IPS DF 6.9 (cell line): Measurements from ENCODE around the gene P2RY11.

Experiments
- DNase-seq: peaks from one replicate; pipeline ENCODE4 v3.0.0-alpha.2; 2013; ENCODE audit warnings: low read depth, low spot score
- H3K27ac ChIP-seq: one replicate; pipeline ENCODE4 v1.5.1; 2013; ENCODE audit warnings: low read length, control low read depth
- H3K27me3 ChIP-seq: 2 replicates; pipeline ENCODE4 v1.6.1; 2013; ENCODE audit warnings: mild to moderate bottlenecking, low read length; ENCODE audit not compliant: control insufficient read depth, insufficient read depth
- H3K36me3 ChIP-seq: 2 replicates; pipeline ENCODE4 v1.6.1; 2013; ENCODE audit warnings: low read length; ENCODE audit not compliant: control insufficient read depth, insufficient read depth
- H3K4me1 ChIP-seq: 2 replicates; pipeline ENCODE4 v1.6.1; 2013; ENCODE audit warnings: low read length; ENCODE audit not compliant: control insufficient read depth, insufficient read depth
- H3K4me3 ChIP-seq: 2 replicates; pipeline ENCODE4 v1.5.1; 2013; ENCODE audit warnings: mild to moderate bottlenecking, low read length
- H3K9me3 ChIP-seq: 2 replicates; pipeline ENCODE4 v1.6.1; 2013; ENCODE audit warnings: low read length, inconsistent platforms; ENCODE audit not compliant: control insufficient read depth, insufficient read depth
- WGBS: extraction: QIAGEN DNeasy Blood & Tissue Kit; methylation state at CpG from one replicate; pipeline ENCODE4 v1.1.7; 2013; ENCODE audit warnings: mixed read lengths, missing lambda C conversion rate; ENCODE audit not compliant: insufficient read length, insufficient coverage; 5-methylcytosine and 5-hydroxymethylcytosine counted together

Gene P2RY11

DNA sequence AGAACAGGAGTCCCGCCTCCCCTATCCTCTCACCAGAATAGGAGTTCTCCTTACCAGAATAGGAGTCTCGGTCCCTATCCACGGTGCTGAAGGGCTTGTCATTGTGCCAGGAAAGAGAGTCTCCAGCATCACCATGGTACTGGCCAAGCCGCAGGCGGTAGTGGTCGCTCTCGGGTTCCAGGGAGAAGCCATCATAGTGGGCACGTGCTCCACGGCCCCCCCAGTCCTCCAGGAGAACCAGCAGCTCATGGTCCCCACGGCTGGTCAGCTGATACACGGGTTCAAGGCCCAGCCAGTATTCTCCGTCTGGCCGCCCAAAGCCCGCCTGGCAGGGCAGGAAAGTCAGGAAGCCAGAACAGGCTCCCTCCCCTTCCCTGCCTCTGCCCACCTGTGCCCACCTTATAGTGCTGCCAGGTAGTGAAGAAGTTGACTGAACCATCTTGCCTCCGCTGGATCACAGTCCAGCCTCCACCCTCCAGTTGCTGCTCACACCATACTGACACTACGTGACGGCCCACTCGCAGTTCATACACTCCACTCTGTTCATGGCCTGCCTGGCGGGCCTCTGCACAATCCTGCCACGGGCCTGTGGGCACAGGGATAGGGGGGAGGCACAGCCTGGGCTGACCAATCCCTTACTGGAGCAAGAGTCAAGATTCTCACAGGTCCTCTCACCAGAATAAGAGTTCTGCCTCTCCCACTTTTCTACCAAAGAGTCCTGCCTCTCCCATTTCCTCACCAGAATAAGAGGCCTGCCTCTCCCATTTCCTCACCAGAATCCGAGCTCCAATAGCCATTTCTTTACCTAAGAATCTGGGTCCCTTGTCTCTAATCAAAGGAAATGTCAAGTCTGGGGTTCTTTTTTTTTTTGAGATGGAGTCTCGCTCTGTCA is 18.0 kb upstream of the P2RY11 start:
- no CpG with 5 or more reads among the region's 22 CpGs for WGBS
- Histone ChIP-seq H3K4me1 (no peaks in the 10 kb centered on the region; the same call in 1 of the 2 replicates), H3K27ac (no peak overlapping the region), H3K27me3 (peaks cover 3% of the 10 kb centered on the region; the same call in 1 of the 2 replicates), H3K4me3 (no peak overlapping the region), H3K36me3 (0 out of 2 replicates have a peak, but pooled peaks cover 5% of the 10 kb centered on the region), H3K9me3 (no peaks in the 10 kb centered on the region)
- no peak for DNase-seq

DNA sequence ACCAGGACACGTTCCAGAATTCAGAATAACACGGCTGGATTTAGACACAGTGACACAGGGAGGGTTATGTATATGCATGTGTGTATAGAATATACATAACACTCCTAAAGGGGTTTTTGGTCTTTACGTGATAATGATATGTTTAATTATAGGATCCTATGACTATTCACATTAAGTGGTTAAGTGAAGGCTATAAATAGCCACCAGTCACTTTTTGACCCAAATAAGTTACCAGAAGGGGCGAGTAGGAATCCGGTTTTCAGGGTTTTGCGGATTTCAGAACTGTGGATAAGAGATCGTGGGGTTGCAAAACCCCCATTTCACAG is 15.9 kb upstream of the P2RY11 start:
- Histone ChIP-seq H3K4me1 (no peaks in the 10 kb centered on the region; the same call in 1 of the 2 replicates), H3K27ac (no peak overlapping the region), H3K9me3 (no peaks in the 10 kb centered on the region), H3K27me3 (peaks cover 3% of the 10 kb centered on the region; the same call in 1 of the 2 replicates), H3K4me3 (no peak overlapping the region), H3K36me3 (0 out of 2 replicates have a peak, but pooled peaks cover 5% of the 10 kb centered on the region)
- no CpG with 5 or more reads among the region's 7 CpGs for WGBS
- DNase-seq = no peak

DNA sequence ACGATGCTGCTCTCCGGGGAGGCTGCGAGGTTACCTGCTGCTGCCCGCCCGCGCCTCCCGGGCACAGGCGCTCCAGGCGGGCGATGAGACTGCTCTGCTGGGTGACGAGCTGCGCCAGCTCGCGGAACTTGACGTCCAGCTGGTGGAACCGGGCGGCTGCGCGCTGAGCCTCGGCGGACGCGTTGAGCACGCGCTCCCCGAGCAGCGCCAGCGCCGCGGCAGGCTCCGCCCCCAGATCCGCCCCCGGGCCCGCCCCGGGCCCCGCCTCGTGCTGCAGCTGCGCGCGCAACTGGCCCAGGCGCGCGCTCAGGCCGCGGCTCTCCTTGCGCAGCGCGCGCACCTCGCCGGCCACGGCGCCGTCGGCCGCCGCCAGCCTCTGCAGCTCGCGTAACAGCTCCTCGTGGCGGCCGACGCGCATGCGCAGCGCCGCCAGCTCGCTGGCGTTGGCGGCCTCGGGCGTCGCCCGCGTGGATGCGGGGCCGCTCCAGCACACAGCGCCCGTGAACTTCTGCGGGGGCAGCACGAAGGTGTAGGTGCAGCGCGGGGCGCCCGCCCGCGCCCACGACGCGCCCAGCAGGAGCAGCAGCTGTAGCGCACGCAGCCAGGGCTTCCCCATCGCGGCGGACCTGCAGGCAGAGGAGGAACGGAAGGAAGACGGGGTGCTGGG is 15.4 kb upstream of the P2RY11 start:
- WGBS = no CpG with 5 or more reads among the region's 97 CpGs

DNA sequence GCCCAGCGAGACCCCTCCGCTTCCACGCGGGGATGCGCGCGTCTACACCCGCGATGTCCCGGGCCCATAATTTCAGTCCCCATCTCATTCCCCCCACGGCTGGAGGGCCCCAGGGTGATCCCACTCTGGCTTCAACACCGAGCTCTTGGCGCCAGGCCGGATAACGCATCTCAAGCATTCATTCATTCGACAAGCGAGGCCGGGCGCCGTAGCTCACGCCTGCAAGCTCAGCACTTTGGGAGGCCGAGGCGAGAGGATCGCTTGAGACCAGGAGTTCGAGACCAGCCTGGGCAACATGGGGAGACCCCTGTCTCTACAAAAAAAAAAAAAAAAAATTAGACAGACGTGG is 14.9 kb upstream of the P2RY11 start:
- peaks cover 3% of the 10 kb centered on the region; the same call in 1 of the 2 replicates for H3K27me3 ChIP-seq
- no peaks in the 10 kb centered on the region for H3K9me3 ChIP-seq
- no peak overlapping the region for H3K27ac ChIP-seq
- H3K4me3 ChIP-seq = peak overlapping the region; percentile 18; the same call in 1 of the 2 replicates
- no peak for DNase-seq
- no peaks in the 10 kb centered on the region; the same call in 1 of the 2 replicates for H3K4me1 ChIP-seq
- H3K36me3 ChIP-seq = 0 out of 2 replicates have a peak, but pooled peaks cover 2% of the 10 kb centered on the region
- WGBS = no CpG with 5 or more reads among the region's 26 CpGs

More for the DNA sequence above, 15.4 kb upstream of the P2RY11 start:
- Histone ChIP-seq H3K27ac (no peak overlapping the region), H3K36me3 (0 out of 2 replicates have a peak, but pooled peaks cover 5% of the 10 kb centered on the region), H3K4me1 (no peaks in the 10 kb centered on the region; the same call in 1 of the 2 replicates), H3K9me3 (no peaks in the 10 kb centered on the region), H3K27me3 (peaks cover 3% of the 10 kb centered on the region; the same call in 1 of the 2 replicates), H3K4me3 (peak overlapping the region; percentile 18; the same call in 1 of the 2 replicates)
- DNase-seq = no peak

DNA sequence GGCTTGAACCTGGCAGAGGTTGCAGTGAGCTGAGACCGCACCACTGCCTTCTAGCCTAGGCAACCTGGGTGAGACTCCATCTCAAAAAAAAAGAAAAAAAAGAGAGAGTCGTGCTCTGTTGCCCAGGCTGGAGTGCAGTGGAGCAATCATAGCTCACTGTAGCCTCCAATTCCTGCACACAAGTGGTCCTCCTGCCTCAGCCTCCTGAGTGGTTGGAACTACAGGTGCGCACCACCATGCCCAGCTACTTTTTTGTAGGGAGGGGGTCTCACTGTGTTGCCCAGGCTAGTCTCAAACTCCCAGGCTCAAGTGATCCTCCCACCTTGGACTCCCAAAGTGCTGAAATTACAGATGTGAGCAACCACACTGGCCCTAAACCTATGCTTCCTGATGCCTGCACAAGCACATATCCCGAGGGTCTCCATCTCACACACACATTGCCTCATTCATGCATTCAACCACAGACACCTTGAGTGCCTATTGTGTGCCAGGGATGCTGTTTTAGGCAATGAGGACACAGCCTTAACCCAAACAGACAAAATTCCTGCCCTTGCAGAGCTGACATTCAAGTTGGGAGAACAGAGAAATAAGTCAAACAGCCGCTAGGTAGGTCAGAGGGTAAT is 11.2 kb upstream of the P2RY11 start:
- Histone ChIP-seq H3K9me3 (no peaks in the 10 kb centered on the region), H3K27ac (no peak overlapping the region), H3K4me1 (no peaks in the 10 kb centered on the region; the same call in 1 of the 2 replicates), H3K36me3 (no peaks in the 10 kb centered on the region), H3K27me3 (peaks cover 3% of the 10 kb centered on the region; the same call in 1 of the 2 replicates), H3K4me3 (no peak overlapping the region)
- DNase-seq = no peak
- no CpG with 5 or more reads among the region's 5 CpGs for WGBS

DNA sequence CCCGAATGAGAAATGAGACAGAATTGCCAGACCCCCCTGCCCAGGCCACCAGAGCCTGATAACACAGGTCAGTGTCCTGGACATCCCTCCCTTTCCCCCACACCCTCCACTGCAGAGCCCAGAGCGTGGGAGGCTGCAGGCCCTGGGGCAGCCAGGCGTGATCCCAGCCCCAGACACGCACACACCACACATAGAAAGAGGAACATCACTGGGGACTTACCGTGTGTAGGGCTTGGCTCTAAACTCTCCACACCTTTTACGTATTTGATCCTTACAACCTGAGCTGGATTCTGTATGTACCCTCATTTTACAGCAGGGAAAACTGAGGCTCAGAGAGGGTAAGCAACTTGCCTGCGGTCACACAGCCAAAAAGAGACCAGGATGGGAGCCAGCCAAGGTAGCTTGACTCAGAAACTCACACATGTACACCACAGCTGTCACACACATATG is 8.7 kb upstream of the P2RY11 start:
- H3K4me1 ChIP-seq = no peaks in the 10 kb centered on the region
- H3K4me3 ChIP-seq = no peak overlapping the region
- no peak overlapping the region for H3K27ac ChIP-seq

DNA sequence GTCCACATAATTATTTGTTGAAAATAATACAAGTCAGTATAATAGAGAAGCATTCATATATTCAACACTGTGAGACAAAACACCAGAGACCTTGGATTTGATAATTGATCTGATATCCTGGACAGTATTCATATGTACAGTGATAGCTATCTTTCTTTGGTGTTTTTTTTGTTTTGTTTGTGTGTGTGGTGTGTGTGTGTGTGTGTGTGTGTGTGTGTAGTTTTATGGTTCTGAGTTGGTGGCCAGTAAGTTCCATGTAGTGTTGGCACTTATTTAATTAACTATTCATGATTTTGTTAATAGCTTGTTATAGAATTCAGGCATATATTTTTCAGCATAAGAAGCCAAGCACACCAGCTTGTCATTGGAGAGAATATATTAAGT is 7.4 kb upstream of the P2RY11 start:
- H3K27ac ChIP-seq = no peak overlapping the region
- no peaks in the 10 kb centered on the region for H3K9me3 ChIP-seq
- no peaks in the 10 kb centered on the region for H3K27me3 ChIP-seq
- no peak for DNase-seq
- H3K4me1 ChIP-seq = no peaks in the 10 kb centered on the region
- H3K36me3 ChIP-seq = peaks cover 11% of the 10 kb centered on the region
- H3K4me3 ChIP-seq = no peak overlapping the region

More for the DNA sequence above, 8.7 kb upstream of the P2RY11 start:
- DNase-seq = no peak
- Histone ChIP-seq H3K36me3 (peaks cover 3% of the 10 kb centered on the region), H3K9me3 (no peaks in the 10 kb centered on the region), H3K27me3 (no peaks in the 10 kb centered on the region)
- no CpG with 5 or more reads among the region's 7 CpGs for WGBS

DNA sequence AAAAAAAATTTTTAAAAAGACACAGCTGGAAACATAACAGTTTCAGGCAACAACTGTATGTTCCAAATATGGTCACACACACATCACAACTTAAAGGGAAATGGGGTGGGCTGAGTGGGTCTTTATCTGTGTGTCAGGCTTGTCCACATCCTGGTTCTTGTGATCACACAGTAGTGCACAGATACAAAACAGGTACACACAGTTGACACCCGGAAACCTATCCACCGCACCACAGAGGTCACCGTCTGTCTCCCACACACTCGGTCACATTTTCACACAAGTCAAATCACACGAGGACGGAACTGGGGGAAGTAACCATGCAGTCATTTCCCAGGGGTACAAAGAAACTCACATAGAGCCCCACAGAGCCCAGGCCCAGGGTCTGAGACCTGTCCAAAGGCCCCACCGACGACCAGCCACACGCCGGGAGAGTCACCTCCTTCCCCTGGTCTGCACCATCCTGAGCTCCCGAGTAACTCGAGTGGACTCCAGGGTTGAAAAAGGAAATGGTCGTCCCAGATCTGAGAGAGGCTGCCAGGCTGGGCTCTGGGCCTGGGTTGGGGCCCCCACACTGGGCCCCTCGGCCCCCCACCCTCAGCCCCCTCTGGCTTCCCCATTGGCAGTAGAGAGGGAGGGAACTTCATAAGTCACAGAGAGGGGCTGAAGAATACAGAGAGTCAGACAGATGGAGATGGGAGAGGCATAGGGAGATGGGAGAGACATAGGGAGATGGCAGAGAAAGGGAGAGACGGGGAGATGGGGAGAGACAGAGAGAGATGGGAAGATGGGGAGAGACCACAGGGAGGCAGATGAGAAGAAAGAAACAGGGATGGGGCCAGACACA is 6.6 kb upstream of the P2RY11 start:
- no peaks in the 10 kb centered on the region for H3K27me3 ChIP-seq
- no peaks in the 10 kb centered on the region for H3K9me3 ChIP-seq
- H3K27ac ChIP-seq = no peak overlapping the region
- DNase-seq = no peak
- no CpG with 5 or more reads among the region's 15 CpGs for WGBS
- H3K4me3 ChIP-seq = no peak overlapping the region
- peaks cover 19% of the 10 kb centered on the region for H3K36me3 ChIP-seq
- H3K4me1 ChIP-seq = no peaks in the 10 kb centered on the region

DNA sequence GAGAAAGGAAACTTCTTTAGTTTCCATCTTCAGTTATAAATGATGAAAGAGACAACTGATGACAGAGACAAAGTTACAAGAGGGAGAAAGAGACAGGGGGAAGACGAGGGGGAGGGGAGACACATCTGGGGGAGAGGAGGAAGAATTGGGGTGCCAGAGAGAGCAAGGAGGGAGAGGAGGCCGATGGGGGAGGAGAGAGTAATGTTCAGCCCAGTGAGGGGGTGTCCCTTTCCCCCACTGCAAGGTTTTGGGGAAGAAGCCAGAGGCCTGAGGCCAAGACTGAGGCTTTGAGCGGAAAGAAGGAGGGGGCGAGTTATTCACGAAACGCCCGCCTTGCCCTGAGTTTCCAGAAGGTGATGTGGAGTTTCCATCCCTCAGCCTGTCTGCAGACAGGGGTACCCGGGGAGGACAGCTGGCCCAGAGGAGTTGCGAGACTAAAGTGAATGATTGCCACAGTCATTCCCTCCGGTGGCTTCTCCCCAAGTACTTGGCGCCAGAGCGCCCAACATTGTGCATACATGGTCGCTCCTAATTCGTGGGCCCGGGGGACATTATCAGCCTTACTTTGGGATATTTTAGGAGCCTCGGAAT is 5.9 kb upstream of the P2RY11 start:
- no CpG with 5 or more reads among the region's 16 CpGs for whole genome bisulfite sequencing
- H3K27ac ChIP-seq = no peak overlapping the region

More for the DNA sequence above, 5.9 kb upstream of the P2RY11 start:
- Histone ChIP-seq H3K9me3 (no peaks in the 10 kb centered on the region), H3K4me1 (no peaks in the 10 kb centered on the region), H3K27me3 (no peaks in the 10 kb centered on the region), H3K4me3 (no peak overlapping the region), H3K36me3 (peaks cover 26% of the 10 kb centered on the region)
- DNase-seq = no peak
